Stimulated activated CD4-positive, alpha-beta T cell treated with anti-CD3 and anti-CD28 coated beads, Interleukin-1b, Interleukin-23, amount 100 ng/mL, for 4 hours (primary cell): ENCODE data around the gene CALCOCO1.
"Not testable (repeated sequence)": the region's sequence is repeated elsewhere in the genome, so short reads cannot be mapped to it uniquely, and the experiment has no call there.

ENCODE experiments used
- DNase-seq, 2 donors: peaks; one replicate each; pipeline ENCODE4 v3.0.0-alpha.2; 2020; ENCODE audit warnings: low read depth in 2 of 2

Gene CALCOCO1, protein sequence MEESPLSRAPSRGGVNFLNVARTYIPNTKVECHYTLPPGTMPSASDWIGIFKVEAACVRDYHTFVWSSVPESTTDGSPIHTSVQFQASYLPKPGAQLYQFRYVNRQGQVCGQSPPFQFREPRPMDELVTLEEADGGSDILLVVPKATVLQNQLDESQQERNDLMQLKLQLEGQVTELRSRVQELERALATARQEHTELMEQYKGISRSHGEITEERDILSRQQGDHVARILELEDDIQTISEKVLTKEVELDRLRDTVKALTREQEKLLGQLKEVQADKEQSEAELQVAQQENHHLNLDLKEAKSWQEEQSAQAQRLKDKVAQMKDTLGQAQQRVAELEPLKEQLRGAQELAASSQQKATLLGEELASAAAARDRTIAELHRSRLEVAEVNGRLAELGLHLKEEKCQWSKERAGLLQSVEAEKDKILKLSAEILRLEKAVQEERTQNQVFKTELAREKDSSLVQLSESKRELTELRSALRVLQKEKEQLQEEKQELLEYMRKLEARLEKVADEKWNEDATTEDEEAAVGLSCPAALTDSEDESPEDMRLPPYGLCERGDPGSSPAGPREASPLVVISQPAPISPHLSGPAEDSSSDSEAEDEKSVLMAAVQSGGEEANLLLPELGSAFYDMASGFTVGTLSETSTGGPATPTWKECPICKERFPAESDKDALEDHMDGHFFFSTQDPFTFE

DNA sequence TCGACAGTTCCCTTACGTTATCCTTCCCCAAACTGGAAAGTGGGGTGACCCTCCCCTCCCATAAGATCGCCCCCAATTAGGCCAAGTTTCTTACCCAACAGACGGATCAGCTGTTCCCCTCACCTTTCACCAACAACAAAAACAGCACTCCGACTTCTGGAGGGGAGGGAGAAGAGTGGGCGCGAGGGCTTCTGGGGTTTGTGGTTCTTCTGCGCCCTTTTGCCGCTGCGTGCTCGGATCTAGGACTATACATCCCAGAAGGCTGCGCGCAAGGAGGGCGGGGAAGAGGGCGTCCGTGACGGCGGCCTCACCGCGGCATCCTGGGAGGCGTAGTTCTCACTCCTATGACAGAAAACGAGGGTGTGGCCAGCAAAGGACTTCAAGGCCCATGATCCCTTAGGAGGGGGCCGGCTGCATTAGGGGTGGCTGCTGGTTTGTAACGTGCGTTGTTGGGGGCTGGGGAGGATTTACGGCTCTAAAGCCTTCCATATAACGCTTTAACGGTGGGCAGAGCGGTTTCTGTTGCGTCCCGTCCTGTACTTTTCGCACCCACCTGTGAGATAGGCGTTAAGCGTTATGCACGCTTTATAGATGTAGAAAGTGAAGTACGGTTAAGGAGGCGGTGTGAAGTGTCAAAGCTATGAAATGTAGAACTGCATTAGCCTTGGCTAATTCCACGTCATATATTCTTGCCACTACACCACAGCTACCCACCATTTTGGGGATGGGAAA, at the start of gene CALCOCO1:
CALCOCO1 (minus strand) TSS at position 143 of the 732 bp plus-strand sequence. CDS start 2,210 bp downstream, outside the sequence.
- peak; percentile 87 to 91 for DNase-seq

DNA sequence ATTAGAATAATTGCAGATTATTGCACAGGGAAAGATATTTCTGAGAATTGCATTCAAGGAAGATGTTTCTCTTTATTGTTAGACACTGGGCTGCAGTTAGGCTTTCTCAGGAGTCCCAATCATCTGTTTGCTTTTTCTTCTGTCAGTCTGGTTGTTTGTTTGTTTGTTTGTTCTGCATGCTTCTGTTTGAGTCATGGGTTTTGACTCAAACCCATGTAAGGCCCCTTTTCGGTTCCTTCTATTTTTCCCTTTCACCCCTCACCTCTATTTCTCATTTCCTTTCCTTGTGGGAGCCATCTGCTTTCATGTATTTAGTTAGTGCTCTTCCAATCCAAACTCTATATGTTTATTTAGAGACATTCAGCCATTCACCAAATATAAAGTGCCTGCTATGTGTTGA, 49.6 kb upstream of the CALCOCO1 start:
- no peak for DNase-seq

DNA sequence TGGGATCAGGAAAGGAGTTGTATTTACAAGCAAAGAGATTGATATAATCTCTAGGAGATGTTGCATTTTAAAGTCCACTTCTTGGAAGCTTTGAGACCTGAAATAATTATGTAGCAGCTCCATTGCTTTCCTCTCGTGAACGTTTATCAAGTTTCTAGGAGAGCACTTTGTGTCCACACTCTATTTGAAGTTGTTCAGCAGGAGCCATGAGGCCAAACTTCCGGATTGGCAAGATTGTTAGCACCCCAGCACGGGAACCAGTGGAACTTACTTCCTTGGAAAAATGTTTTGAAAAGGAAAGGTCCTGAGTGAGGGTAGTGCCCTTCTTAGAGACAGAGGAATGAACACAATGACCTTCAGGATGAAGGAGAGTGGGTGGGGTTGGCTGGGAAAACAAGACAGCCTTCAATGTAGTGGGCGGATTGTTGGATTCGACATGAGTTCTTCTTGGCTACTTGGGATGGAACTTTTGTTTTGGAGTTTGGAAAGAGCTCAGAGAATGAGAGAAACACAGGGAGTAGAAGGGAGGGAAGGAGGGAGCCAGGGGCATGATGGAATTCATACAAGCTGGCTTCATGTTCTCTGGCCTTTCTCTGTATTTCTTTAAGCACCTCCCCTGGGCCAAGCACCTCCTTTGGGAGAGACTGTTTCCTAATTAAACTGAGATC, 48.4 kb upstream of the CALCOCO1 start:
- DNase-seq, result no peak

DNA sequence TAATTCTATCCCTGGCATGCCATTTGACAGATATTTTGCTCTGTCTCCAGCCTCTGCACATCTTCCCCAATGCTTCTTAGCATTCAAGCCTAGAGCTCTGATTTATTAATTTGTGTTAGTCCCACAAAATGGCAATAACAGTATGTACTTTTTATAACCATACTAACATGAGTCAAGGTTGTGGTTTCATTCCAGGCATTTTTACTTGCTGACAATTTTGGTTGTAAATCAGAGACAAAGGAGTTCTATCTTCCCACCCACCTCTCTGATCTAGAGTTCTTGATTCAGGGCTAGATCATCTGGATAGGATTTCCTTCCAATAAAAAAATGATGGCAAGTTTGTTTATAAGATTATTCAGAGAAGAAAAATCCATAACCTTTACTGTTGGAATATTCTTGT, 43.0 kb upstream of the CALCOCO1 start:
- no peak for DNase-seq

DNA sequence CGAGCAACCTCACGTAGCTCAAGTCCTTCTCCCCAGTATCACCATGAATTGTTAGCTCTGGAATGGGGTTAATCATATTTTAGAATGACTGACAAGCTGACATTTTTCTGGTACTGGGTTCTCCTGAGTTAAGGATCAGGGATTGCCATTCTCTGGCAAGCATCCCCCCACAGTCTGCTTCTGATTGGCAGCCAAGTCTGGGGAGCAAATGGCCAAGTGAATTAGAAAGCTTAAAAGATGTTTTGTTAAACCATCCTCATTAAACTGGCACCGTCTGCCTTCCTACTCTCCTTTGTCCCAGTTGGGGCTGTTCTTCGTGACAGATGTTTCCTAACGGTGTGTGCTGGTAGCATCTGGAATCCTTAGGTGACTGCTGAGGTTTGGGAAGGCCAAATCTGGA, 41.7 kb upstream of the CALCOCO1 start:
- DNase-seq, result no peak

DNA sequence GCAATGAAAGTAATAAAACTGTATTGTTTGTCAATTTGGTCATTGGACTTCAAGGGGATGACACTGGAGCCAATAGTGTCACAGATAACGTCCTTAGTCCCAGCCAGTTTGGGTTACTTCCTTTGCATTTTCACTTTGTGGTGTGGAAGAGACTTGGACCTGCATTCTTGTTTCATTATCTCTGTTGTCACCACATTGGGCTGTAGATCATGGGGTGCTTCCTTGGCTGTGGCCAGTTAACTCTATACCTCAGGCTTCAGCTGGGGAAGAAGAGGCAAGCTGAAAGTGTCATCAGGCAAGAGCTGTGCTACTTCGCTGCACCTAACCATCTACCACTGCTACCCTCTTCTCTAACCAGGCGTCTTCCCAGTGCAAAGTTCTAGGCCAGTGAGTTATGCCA, 39.6 kb upstream of the CALCOCO1 start:
- DNase-seq, result no peak

DNA sequence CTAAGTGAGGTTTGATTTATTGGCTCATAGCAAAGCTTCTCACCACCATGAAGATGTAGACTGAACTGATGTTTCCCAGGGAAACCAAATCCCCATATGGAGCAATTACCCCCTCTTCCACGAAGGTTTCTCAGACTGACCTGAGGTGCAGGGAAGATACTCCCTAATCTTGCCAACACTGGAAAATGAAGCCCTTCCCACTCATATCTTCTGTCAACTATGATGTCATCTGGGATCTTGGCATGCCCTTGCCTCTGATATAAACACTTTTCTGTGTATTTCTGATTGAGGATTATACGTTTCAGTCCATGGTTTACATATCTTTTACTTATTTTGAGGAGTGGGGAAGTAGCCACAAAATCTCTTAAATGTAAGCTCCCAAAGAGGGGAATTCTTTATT, 38.6 kb upstream of the CALCOCO1 start:
- no peak for DNase-seq

DNA sequence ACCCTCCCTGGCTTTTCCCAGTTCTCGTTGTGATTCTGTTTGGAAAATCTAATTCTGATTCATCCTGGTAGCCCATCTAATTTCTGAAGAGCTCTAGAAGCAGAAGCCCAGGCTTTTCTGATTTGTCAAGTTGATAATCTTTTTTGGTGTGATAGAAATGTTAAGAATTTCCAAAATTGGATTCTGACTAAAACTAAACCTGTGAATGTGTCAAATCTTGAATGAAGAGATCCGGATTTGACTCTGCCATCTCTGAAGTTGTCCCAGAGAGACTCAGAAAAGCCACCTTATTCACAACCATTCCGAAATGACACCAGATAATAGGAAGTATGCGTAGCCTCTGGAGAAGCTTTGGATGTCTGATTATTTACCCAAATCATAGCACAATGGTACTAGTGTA, 37.4 kb upstream of the CALCOCO1 start:
- no peak for DNase-seq

DNA sequence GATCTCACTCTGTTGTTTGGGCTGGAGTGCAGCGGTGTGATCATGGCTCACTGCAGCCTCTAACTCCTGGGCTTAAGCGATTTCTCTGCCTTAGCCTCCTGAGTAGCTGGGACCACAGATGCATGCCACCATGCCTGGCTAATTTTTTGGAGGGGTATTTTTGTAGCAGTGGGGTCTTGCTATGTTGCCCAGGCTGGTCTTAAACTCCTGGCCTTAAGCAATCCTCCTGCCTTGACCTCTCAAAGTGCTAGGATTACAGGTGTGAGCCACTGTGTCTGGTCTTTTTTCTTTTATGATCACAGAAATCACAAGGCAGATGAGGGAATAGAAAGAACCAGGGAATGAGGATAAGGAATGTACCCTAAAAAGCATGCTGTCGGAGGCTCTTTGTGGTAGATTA, 35.5 kb upstream of the CALCOCO1 start:
- not testable (repeated sequence) for DNase-seq

DNA sequence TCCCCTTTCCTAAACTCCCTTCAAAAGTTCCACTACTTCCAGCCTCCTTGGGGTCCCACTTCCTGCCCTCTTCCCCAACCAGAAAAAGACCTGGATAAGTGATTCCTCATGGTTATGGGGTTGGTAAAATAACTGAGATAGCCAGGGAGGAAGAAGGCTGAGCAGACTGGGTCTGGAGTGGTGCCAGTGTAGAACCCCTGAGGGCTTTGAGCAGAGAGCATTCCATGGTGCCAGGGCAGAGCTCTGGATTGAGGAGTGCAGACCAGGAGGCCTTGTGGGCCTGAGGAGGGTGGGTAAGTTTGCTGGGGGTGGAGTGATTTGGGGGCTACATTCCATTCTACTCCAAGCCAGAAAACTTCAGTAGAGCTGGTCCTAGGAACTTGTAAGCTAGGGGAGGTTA, 34.1 kb upstream of the CALCOCO1 start:
- no peak for DNase-seq

DNA sequence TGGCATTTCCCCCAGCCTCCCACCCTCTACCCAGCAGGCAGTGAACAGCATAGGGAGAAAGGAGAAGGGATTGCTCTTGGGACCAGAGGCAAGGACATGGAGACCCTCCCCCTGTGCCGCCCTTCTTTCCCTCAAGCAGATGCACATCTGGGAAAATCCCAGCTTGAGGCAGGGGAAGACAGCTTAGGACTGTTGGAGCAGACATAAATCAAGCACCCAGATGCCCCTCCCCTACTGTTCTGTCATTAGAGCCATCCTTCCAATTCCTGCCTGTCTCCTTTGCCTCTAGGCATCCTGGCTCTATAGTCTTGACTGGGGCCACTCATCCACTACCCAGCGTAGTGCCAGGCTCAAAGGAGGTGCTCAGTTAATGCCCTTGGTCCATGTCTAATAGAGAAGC, 32.0 kb upstream of the CALCOCO1 start:
- DNase-seq, result no peak

DNA sequence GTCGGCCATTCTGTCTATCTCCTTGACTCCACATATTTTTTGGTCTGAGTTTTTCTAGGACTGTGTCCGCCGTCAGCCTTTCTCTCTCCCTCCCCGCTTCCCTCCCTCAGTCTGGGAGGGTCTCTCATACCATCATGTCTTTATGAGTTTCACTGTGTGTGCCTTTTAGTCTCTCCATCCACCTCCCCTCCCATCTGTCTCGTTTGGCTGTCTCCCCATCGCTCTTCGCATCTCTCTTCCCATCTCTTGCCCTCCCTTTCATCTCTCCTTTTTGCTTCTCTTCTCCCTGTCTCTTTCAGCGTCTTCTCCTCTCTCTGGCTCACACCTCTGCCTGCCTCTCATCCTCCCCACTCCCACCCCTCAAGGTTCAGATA, 31.5 kb upstream of the CALCOCO1 start:
- DNase-seq, result no peak

DNA sequence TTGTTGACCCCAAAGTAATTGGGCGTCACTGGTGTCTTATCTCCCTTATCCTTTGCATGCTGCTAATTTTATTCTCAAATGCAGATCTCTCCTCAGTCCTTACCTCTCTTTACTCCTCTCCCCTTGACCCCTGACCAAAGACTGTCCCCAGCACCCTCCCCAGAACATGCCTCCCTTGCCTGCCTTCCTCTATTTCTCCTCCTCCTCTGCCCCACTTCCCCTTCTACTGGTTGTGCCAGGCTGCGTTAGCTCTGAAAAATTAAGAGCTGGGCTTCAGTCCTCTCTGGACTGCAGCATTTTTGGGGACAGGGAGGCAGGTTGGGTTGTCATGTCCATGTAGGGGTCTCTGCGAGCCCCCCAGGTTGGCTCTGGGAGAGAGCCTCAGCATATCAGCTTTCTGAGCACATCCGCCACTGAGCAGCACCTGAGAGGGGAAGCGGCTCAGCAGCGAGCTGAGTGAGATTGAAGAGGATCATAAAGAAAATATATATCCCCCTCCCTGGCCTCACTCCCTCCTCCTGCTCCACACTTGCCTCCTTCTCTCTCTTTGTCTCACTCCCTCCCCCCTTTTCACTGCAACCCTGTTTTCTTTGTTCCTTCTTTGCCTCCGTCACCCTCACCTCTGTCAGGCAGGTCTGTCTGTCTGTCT, 31.0 kb upstream of the CALCOCO1 start:
- DNase-seq, result no peak

DNA sequence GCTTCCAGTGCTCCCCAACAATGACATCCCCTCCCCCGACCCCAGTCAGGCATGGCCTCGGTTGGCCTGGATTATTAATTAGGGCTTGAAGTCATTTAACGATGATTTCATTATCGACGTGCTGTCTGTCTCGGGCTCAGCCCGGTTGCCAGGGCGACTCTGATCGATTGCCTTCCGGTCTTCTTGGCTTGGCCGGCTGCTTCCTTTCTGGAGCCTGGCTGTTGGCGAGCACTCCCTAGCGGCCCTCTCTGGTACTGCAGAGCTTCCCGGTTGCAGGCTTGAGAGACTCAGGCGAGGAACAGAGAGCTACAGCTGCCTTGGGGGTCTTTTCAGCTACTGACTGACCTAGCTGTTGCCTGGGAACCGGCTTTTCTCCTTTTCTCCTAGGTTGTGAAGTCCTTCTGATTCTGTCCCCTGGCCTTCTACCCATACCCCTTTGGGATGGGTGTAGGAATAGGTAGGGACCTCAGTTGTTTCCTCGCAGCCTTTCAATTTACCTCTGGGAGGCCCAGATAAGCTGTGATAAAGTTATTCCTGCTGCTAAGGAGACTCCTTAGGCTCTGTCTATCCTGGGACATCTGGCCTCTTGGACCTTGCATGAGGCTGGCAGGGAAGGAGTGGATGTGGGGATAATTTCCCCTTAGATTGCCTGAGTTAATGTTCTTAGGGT, 30.0 kb upstream of the CALCOCO1 start:
- peak; percentile 64 to 73 for DNase-seq

DNA sequence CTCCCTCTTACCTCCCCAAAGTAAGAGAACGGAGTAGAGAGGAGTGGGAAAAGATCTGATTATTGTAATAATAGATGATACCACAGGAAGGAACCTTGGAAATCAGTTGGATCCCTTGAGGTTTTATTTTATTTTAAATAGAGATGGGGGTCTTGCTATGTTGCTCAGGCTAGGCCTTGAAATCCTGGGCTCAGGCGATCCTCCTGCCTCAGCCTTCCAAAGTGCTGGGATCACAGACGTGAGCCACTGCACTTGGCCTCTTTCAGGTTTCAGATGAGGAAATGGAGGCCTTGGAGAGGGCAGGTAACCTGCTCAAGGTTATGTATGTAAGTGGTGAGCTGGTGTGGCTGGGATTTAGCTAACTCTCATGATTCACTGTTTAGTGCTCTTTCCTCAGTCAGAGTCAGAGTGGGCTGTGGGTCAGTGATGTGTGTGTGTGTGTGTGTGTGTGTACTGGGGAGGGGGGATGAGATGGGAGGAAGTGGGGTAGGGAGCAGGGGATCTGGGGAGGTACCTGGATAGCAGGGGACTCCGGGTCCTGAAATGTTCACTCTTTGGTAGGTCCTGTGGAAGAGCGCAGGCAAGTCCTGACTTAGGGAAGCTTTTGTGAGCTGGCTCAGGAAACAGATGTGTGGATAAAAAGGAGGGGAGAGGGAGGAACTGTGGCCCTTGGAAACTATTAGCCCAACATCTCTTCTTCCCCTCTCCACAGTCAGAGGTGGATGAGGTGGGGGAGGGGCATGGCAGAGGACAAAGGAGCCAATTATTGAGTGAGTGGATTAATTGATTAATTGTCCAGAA, 29.2 kb upstream of the CALCOCO1 start:
- no peak for DNase-seq

DNA sequence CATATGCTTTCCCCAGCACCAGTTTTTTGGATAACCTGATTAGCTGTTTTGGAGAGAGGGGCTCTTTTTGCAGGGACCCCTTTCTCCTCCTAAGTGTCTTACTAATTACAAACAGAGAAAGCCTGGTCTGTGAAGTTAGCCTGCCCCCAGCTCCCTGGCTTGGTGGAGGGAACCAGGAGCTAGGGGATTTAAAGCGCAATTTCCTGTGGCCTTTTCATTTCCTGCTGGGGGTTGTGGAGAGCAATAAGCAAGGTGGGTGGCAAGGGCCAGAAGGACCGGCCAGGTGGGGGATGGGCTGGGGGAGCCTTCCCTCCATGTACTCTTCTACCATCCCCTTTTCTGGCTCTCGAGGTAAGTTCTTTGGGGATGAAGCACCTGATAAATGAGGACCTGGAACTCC, 28.6 kb upstream of the CALCOCO1 start:
- no peak for DNase-seq

DNA sequence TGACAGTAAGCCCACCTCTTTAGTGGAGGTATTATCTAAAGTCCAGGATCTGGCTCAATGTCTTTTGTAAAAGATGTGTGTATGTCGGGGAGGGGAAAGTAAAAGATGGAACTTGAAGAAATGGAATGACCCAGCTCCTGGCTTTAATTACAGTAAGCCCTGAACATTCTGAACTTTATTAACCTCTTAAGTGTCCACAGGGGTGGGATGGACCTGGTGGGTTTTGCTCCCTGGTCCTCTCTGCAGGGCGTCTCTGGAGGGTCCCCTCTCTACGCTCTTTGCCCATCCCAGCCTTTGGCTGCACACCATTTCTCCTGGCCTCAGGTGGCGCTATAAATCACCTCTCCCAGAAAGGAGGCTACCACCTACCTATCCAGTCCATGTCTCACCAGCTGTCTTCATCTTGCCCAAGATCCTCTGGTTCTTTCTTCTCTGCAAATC, 28.2 kb upstream of the CALCOCO1 start:
- no peak for DNase-seq

DNA sequence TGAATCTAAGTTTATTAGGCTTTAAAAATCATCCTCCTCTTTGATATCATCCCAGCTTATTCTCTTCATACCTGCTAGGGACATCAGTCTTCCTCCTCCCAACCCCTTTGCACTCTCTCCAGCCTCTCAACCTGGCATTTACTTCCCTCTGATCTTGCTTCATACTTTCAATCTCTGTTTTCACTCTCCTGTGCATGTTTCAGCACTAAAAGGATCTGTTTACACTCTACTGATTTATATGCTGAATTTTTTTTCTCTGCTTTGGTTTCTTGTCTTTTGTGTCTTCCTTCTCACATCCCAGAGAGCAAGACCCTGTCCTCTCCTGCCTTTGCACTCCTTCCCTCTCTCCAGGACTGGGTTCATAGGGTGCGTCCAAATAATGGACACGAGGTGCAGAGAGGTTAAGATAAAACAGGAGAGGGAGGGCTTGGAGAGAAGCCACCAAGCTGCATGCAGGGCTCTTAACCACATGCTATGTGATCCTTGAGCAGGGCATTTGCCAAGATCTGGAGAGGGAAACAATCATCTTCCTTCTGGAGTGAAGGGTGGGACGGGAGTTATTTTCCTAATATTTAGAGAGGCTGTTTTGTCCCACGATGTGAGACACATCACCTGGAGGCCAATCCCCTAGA, 27.5 kb upstream of the CALCOCO1 start:
- DNase-seq, result no peak

DNA sequence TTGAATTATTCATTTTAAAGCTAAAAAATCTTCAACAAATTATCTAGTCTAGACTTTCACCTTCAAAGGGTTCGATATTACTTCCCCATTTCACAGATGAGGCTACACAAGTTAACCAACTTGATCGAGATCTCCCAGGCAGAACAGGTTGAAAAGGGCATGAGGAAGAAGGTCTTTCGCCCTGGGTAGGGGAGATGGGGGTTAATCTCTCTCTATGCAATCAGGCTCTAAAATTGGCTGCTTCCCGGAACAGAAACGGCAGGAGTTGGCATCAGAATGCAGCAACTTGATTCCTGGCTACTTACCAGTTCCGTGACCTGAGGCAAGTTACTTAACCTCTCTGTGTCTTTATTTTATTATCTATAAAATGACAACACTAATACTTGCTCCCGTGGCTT, 26.9 kb upstream of the CALCOCO1 start:
- DNase-seq, result no peak

DNA sequence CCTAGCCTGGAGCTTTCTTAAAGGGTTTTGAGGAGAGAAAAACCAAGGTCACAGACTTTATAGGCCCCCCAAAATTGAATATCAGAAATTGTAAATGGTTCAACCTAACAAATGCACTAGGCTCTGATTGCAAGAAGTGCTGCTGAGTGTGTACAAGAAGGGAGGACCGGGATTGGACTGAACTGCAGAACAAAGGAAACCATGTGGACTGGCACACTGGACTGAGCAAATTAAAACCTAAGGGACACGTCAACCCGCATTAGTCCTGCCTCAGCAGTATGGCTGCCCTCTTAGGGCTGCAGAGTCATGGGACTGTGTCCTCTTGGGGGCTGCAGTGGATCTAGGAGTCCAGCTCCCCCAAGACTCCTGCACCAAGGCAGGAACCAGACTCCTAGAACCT, 25.4 kb upstream of the CALCOCO1 start:
- no peak for DNase-seq
